ENCODE results near the gene SP5. TPM values are rescaled to one million over a fixed set of nuclear protein-coding genes. Genes with fewer than 3 reads are reported as not detected.
"Not testable (repeated sequence)": the region's sequence is repeated elsewhere in the genome, so short reads cannot be mapped to it uniquely, and the experiment has no call there.

SP5 gene
- polyA plus RNA-seq (ENCODE audit: insufficient read length in 12 of 12) = 10 to 100 TPM in 2 of 12 donors, 1 to 10 TPM in 7, under 1 TPM in 1, not detected in 2; 0.48 to 17.4 (median 6.5) TPM
- long read RNA-seq, donor 1 = 0 reads
- long read RNA-seq, donor 2, transcript SP5-201 (2 exons, 2,033 nt) = major isoform, 9 of 9 reads
- long read RNA-seq, donor 2, partial matches to known transcripts = 0 of 9 reads
- long read RNA-seq, donor 2, other reads (novel, unspliced or antisense) = 0 of 9 reads
- long read RNA-seq, donor 3, partial matches to known transcripts = 0 of 4 reads
- long read RNA-seq, donor 3, other reads (novel, unspliced or antisense) = 0 of 4 reads
- long read RNA-seq, donor 4, partial matches to known transcripts = 0 of 2 reads
- long read RNA-seq, donor 4, other reads (novel, unspliced or antisense) = 0 of 2 reads
- long read RNA-seq, donor 5, transcript SP5-201 (2 exons, 2,033 nt) = major isoform, 5 of 6 reads
- long read RNA-seq, donor 5, partial matches to known transcripts = 0 of 6 reads
- long read RNA-seq, donor 5, other reads (novel, unspliced or antisense) = 0 of 6 reads
- long read RNA-seq, donor 6, partial matches to known transcripts = 0 of 2 reads
- long read RNA-seq, donor 6, other reads (novel, unspliced or antisense) = 0 of 2 reads
- long read RNA-seq, donor 7, partial matches to known transcripts = 0 of 2 reads
- long read RNA-seq, donor 7, other reads (novel, unspliced or antisense) = 0 of 2 reads
- long read RNA-seq, donor 8, partial matches to known transcripts = 0 of 3 reads
- long read RNA-seq, donor 8, other reads (novel, unspliced or antisense) = 0 of 3 reads
- long read RNA-seq, donor 9, partial matches to known transcripts = 0 of 1 reads
- long read RNA-seq, donor 9, other reads (novel, unspliced or antisense) = 0 of 1 reads
- long read RNA-seq, donor 10, transcript SP5-201 (2 exons, 2,033 nt) = major isoform, 6 of 7 reads
- long read RNA-seq, donor 10, partial matches to known transcripts = 0 of 7 reads
- long read RNA-seq, donor 10, other reads (novel, unspliced or antisense) = 0 of 7 reads
- long read RNA-seq, donor 11 = 0 reads

- no peak for DNase-seq
Measured at GRCh38 chr2:170715062-170715931, at the start of gene SP5. TSS of gene SP5 (plus strand) at chr2:170715337. CDS start at chr2:170715513, 176 bp downstream.

- no peak for DNase-seq
Measured at GRCh38 chr2:170665743-170666142, 49.4 kb upstream of the SP5 start.

DNA sequence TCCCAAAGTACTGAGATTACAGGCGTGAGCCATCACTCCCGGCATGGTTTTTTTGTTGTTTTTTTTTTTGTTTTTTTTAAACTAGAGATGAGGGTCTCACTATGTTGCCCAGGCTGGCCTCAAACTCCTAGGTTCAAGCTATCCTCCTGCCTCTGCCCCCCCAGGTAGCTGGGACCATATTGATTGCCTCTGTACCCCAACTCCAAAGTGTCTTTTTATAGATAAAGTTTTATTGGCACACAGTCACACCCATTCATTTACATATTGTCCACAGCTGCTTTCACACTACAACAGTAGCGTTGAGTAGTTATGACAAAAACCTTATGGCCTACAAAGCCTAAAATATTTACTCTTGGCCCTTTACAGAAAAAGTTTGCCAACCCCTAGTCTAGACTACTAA, 45.2 kb upstream of the SP5 start:
- no peak for DNase-seq

DNA sequence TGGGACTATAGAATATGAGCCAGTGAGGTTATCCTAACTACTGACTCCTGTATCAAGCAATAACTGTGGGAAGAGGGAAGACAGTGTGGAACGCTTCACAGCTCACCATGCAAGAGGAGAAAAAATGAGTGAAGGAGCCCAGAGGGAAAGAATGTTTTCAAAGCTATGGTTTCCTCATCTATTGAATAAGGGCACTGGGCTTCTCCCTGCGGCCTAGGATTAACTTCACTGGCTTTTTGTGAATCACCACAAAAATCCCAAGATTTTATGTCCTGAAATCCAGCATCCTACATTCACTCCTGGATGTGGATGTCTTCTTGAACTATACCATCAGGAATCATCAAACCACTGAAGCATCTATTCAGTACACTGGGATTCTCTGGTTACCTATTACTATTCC, 44.5 kb upstream of the SP5 start:
- DNase-seq = no peak

GRCh38 chr2:170671079-170671478, 44.1 kb upstream of the SP5 start:
- no peak for DNase-seq

DNA sequence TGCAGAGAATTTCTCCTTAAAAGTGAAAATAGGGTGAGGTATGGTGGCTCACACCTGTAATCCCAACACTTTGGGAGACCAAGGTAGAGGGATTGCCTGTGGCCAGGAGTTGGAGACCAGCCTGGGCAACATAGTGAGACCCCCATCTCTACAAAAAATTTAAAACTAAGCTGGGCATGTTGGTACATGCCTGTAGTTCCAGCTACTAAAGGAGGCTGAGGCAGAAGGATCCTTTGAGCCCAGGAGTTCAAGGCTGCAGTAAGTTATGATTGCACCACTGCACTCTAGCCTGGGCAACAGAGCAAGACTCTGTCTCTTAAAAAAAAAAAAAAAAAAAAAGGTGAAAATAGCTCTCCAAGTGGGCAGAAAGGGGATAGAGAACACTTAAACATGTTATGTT, 40.9 kb upstream of the SP5 start:
- DNase-seq = not testable (repeated sequence)

DNA sequence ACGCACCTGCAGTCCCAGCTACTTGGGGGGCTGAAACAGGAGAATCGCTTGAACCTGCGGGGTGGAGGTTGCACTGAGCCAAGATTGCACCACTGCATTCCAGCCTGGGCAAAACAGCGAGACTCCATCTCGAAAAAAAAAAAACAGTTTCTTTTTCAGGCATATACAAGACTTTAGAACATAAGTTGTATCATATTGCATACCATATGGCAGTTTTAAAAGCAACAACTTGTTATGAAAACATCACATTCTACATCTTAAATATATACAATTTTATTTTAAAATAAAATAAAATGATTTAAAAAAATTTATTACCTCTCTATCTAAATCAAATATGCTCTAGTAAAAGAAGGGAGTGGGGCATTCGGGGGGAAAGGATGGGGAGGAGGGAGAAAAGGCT, 39.4 kb upstream of the SP5 start:
- DNase-seq = no peak

GRCh38 chr2:170679607-170680079, 35.5 kb upstream of the SP5 start:
- no peak for DNase-seq

DNA sequence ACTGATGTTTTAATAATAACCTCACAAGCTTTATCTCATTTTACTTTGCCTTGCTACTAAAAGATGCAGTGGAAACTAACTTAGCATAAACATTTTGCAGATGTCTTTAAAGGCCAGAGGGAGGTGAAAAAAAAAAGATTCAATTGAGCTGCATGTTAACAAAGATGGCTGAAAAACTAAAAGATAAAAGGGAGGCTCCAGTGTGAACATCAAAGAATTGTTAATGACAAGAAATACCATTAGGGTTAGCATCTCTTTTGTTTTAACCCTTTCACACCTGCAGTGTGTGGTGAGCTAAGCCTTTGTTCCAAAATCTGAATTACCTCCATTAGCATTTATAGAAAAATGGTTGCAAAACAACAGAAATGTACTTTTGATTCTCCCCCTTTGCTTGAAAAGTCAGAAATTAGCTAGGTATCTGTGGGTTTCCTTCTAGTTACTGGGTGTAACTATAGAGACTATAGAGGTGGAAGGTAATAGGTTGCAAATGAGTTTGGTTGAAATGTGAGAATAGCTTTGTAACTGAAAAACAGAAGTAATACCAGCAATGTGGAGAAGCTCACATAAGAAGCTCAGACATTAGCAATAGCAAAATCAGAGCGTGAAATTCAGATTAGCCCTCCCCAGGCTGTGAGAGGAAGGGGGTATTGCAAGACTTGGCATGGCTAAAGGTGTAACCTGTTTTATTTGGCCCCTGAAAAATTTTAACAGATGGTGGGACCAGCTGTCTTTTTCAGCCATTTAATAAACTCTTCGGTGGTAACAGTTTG, 34.8 kb upstream of the SP5 start:
- no peak for DNase-seq

- no peak for DNase-seq
Measured at GRCh38 chr2:170681311-170681710, 33.8 kb upstream of the SP5 start.

DNA sequence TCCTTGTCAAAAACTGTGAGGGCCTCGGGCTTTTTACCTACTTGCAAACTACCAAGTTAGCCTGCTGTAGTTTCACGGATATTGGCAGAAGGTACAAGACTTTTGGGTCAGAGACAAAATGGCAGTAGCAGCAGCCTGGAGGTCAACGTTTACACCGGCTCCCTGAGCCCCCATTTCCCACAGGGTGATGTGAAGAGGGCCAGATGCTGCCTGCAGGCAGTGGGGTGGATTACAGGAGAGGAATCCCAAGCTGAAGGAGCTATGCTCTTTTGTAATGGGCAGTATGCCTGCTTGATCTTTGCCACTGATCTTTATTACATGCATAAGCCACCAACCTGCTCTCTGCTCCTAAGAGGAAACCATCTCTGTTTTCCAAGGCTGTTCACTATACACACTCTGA, 29.5 kb upstream of the SP5 start:
- DNase-seq = no peak

GRCh38 chr2:170689481-170689880, 25.7 kb upstream of the SP5 start:
- no peak for DNase-seq

DNA sequence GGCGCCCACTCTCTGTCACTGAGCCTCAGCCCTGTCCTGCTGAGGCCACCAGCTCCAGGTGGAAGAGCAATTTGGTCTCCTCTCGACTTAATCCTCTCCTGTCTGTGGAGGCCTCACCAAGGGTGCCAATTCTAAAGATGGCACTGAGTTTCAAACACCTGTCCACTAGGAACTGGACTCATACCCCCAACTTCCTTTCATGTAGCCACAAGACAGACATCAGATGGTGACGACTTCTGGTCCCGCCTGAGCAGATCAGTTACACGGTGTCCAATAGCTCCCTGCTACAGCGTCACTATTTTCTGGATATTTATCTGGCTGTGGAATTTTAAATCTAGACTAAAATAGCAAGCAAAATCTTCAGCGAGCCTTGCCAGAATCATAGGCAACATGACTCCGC, 24.5 kb upstream of the SP5 start:
- no peak for DNase-seq

DNA sequence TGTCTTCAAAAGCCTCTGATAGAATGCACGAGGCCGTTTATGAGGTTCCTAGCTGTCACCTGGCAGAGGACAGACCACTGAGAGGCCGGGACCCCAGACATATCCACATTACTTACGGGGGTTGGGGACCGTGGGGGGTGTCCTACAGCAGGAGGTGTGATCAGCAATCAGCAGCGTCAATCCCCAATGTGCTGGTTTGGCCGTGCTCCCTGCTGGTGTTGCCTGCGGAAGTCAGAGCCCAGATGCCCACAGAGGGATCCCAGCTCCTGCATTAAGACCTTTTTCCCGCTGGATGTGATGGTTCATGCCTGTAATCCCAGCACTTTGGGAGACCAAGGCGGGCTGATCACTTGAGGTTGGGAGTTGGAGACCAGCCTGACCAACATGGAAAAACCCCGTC, 20.8 kb upstream of the SP5 start:
- DNase-seq = no peak

DNA sequence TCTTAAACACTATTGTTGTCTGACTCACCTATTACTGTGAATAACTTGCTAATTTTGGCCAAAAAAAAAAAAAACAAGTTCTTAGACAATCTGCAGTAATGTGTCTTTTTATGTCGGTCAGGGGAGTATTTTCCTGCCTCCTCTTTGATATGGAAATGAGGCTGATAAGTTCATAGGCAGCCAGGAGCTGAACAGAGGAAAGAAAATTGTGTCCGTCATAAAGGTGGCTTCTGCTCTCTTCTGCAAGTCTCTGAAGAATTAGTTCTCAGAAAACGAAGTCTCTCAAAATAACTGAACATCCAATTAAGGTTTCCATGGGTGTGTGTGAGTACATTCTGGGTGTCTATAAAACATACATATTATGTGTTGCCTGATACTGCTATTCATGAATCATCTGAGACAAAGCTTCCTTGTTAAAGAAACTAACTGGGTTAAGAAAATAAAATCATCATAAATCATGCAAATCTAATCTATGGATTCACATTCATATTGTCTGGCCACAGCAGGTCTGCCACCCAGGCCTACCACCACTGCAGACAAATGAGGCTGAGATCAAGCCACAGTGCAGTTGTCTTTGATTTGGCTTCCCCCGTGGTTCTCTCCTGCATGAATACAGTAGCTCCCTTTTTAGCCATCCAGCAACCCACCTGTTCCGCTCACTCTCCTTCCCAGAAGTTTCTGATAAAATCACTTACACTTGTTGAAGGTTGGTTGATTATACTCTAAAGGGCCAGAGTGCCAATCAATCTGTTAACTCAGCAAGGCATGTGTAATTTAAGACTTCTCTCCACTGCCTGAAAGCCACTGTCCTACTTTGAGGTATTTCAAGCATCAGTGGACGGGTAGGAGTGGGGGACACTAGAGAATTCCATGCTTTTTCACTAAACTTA, 19.4 kb upstream of the SP5 start:
- DNase-seq = no peak

DNA sequence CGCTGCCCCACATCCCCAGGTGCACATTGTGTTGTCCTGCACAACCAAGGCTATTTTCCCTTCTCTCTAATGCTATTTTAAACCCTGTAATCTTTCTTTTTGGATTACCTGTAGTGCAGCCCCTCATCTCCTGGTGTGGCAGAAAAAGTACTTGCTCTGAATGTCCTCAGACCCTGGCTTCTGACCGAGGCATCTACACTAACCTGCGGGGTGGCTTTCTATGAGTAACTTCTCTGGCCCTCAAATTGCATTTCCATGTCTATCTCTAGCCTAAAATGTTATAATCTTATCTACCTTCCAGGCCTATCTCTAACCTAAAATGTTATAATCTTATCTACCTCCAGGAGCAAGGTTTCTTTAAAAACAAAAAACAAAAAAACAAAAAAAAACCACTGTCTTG, 18.2 kb upstream of the SP5 start:
- DNase-seq = no peak

DNA sequence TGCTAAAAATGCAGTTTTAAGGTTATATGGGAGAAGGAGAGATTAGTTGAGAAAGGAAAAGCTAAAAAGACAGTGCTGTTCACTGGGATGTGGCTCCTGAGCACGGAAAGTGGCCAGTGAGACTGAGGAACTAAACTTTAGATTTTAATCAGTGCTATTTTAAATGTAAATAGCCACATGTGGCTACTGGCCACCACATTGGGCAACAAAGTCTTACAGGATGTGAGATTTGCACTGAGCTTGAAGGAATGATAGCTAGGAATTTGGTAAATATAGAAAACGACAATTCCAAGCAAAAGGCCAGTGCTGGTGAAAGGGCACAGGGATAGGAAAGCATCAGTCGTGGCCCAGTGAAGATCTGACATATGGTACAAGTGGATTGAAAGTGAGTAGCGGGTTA, 14.1 kb upstream of the SP5 start:
- DNase-seq = no peak

DNA sequence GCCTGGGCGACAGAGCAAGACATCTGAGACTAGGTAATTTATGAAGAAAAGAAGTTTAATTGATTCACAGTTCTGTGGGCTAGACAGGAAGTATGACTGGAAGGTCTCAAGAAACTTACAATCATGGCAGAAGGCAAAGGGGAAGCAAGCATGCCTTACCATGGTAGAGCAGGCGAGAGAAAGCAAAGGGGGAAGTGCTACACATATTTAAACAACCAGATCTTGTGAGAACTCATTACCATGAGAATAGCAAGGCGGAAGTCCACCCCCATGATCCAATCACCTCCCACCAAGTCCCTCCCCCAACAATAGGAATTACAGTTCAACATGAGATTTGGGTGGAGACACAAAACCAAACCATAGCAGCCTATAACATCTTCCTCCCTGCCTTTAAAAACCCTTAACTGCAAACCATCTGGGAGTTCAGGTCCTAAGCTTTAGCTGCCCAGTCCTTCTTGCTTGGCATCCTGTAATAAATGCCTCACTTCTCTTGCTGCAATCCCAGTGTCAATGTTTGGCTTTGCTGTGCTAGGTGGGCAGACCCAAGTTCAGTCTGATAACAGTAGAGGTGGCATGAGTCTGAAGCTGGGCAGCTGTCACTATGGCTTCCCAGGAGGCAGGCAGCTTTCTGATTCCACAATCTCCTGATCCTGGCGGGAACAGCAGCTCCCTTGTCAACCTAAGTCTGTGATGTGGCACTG, 11.2 kb upstream of the SP5 start:
- DNase-seq = no peak

All from muscle of arm (tissue), 14 donors.